HCT116 (cell line): Measurements from ENCODE around the gene AUTS2. TPM values are rescaled to one million over a fixed set of nuclear protein-coding genes. Genes with fewer than 3 reads are reported as not detected.

Experiments
- ATAC-seq: fragments of 200-7000 bp; cut with Tn5 transposase; 2 replicates; pipeline ENCODE4 v1.9.1; 2020; ENCODE audit warnings: mild to moderate bottlenecking, moderate library complexity
- BruUV-seq: library from RNA; stranded (reverse); fragments of 400-500 nt; replicated peaks from 2 replicates; lab custom pipeline; 2021; lab: Mats Ljungman, UMichigan
- CTCF ChIA-PET: fragments of 300-600 bp; sonication (Branson Sonifier 250); formaldehyde crosslinking; loops from one replicate; lab custom pipeline; 2021; ENCODE audit warnings: antibody characterized with exemption; lab: Charles Lee
- POLR2A ChIA-PET: fragments of 300-600, 350-600 bp; sonication (Branson Sonifier 250); formaldehyde crosslinking; loops from one replicate; lab custom pipeline; 2021; ENCODE audit warnings: antibody characterized with exemption; lab: Charles Lee
- RAD21 ChIA-PET, 2 experiments: fragments of 300-600 bp; sonication (Branson Sonifier 250); formaldehyde crosslinking; loops; one replicate each; lab custom pipeline; 2023; ENCODE audit warnings: low total read pairs in 2 of 2; ENCODE audit not compliant: uncharacterized antibody in 2 of 2, unreplicated experiment in 2 of 2, low non-redundant PET in 1 of 2; lab: Charles Lee
- DNase-seq: peaks from one replicate; pipeline ENCODE4 v3.0.0-alpha.2; 2010; ENCODE audit warnings: low read depth, low spot score
- H2AFZ ChIP-seq: fragments of 200-600 bp; shearing (Covaris generic), sonication (generic); 2 replicates; pipeline ENCODE4 v1.6.1; 2017; ENCODE audit warnings: low read depth, mixed run types, mixed read lengths, antibody characterized with exemption, low read length; ENCODE audit not compliant: poor library complexity, severe bottlenecking
- H3K27ac ChIP-seq: 2 replicates; pipeline ENCODE4 v1.5.1; 2012; ENCODE audit warnings: low read depth, low read length
- H3K27me3 ChIP-seq: fragments of 200-600 bp; sonication (generic); 2 replicates; pipeline ENCODE4 v1.6.1; 2016; ENCODE audit warnings: mixed run types, low read length, mixed read lengths; ENCODE audit not compliant: insufficient read depth
- H3K36me3 ChIP-seq, 2 experiments: fragments of 200-500 bp in 1 of 2; fragments of 200-600 bp in 1 of 2; sonication (Bioruptor generic) in 1 of 2; sonication (generic) in 1 of 2; 2 replicates each; pipeline versions ENCODE4 v1.5.1 to v1.6.1; 2014 to 2016; ENCODE audit warnings: low read length in 2 of 2, inconsistent platforms in 1 of 2, mixed read lengths in 1 of 2, mixed run types in 1 of 2; ENCODE audit not compliant: insufficient read depth in 2 of 2, control insufficient read depth in 1 of 2
- H3K4me1 ChIP-seq, 2 experiments: fragments of 200-600 bp in 1 of 2; sonication (generic) in 1 of 2; 2 replicates each; pipeline versions ENCODE4 v1.5.1 to v1.6.1; 2012 to 2017; ENCODE audit warnings: low read length in 2 of 2, inconsistent platforms in 1 of 2, mild to moderate bottlenecking in 1 of 2, mixed read lengths in 1 of 2, mixed run types in 1 of 2, moderate library complexity in 1 of 2; ENCODE audit not compliant: insufficient read depth in 2 of 2, control insufficient read depth in 1 of 2
- H3K4me2 ChIP-seq: fragments of 200-600 bp; sonication (generic); 2 replicates; pipeline ENCODE4 v1.6.1; 2017; ENCODE audit warnings: mixed run types, low read length, mixed read lengths
- H3K4me3 ChIP-seq, 2 experiments: fragments of 200-600 bp in 1 of 2; sonication (generic) in 1 of 2; replicated peaks in 1 of 2; 2 replicates each; pipeline ENCODE4 v1.5.1; 2011 to 2016; ENCODE audit warnings: low read length in 2 of 2, control low read depth in 1 of 2, low read depth in 1 of 2, mild to moderate bottlenecking in 1 of 2, mixed read lengths in 1 of 2, mixed run types in 1 of 2
- H3K79me2 ChIP-seq: fragments of 200-600 bp; sonication (generic); 2 replicates; pipeline ENCODE4 v1.6.1; 2017; ENCODE audit warnings: mild to moderate bottlenecking, mixed run types, low read length, moderate library complexity, mixed read lengths; ENCODE audit not compliant: insufficient read depth
- H3K9ac ChIP-seq: fragments of 200-600 bp; sonication (generic); 2 replicates; pipeline ENCODE4 v1.6.1; 2016; ENCODE audit warnings: low read length, mixed read lengths
- H3K9me2 ChIP-seq: fragments of 200-600 bp; sonication (generic), shearing (Covaris generic); 2 replicates; pipeline ENCODE4 v1.6.1; 2017; ENCODE audit warnings: mixed run types, mild to moderate bottlenecking, moderate library complexity; ENCODE audit not compliant: insufficient read depth
- H3K9me3 ChIP-seq, 2 experiments: fragments of 200-500 bp in 1 of 2; fragments of 200-600 bp in 1 of 2; sonication (Bioruptor generic) in 1 of 2; sonication (generic) in 1 of 2; 2 replicates each; pipeline ENCODE4 v1.6.1; 2014 to 2017; ENCODE audit warnings: low read length in 2 of 2, mixed read lengths in 2 of 2, inconsistent platforms in 1 of 2, low read depth in 1 of 2, mild to moderate bottlenecking in 1 of 2, mixed run types in 1 of 2, moderate library complexity in 1 of 2; ENCODE audit not compliant: control insufficient read depth in 1 of 2, insufficient read depth in 1 of 2
- H4K20me1 ChIP-seq: fragments of 200-600 bp; sonication (generic), shearing (Covaris generic); 2 replicates; pipeline ENCODE4 v1.6.1; 2017; ENCODE audit warnings: mixed run types, mild to moderate bottlenecking, moderate library complexity; ENCODE audit not compliant: insufficient read depth
- CBX3 ChIP-seq: IDR thresholded peaks from 2 replicates; pipeline ENCODE4 v1.6.1; 2012; ENCODE audit warnings: low read depth
- CTCF ChIP-seq, 3 experiments: fragments of 200-600 bp in 1 of 3; sonication (generic) in 1 of 3; IDR thresholded peaks in 2 of 3; conservative IDR thresholded peaks in 1 of 3; 2 replicates each; pipeline ENCODE4 v1.5.1; 2012 to 2017; ENCODE audit warnings: low read depth in 2 of 3, low read length in 2 of 3, antibody characterized with exemption in 1 of 3, borderline replicate concordance in 1 of 3, control low read depth in 1 of 3, mild to moderate bottlenecking in 1 of 3, mixed read lengths in 1 of 3, mixed run types in 1 of 3, moderate library complexity in 1 of 3; ENCODE audit not compliant: insufficient read depth in 1 of 3
- ELF1 ChIP-seq: IDR thresholded peaks from 2 replicates; pipeline ENCODE4 v1.6.1; 2012; ENCODE audit warnings: low read depth, borderline replicate concordance
- EZH2 ChIP-seq: fragments of 200-600 bp; sonication (generic); IDR thresholded peaks from 2 replicates; pipeline ENCODE4 v1.6.1; 2017; ENCODE audit warnings: antibody characterized with exemption, mixed run types
- EZH2phosphoT487 ChIP-seq: fragments of 200-600 bp; IDR thresholded peaks from 2 replicates; pipeline ENCODE4 v1.6.1; 2018; ENCODE audit warnings: antibody characterized with exemption, borderline replicate concordance
- SIN3A ChIP-seq: IDR thresholded peaks from 2 replicates; pipeline ENCODE4 v1.6.1; 2012; ENCODE audit warnings: low read depth
- SRF ChIP-seq: IDR thresholded peaks from 2 replicates; pipeline ENCODE4 v1.6.1; 2012; ENCODE audit warnings: low read depth
- ZNF274 ChIP-seq: fragments of 200-500 bp; sonication (Bioruptor generic); IDR thresholded peaks from 2 replicates; pipeline ENCODE4 v1.6.1; 2014; ENCODE audit warnings: mild to moderate bottlenecking, low read depth, low read length, inconsistent platforms
- intact Hi-C: fragments of 100-400 bp; cut with micrococcal nuclease; formaldehyde crosslinking; loops from 2 replicates; pipeline ENCODE4 v1.10.0; 2022
- total RNA-seq: library from RNA; stranded (reverse); gene quantifications from one replicate; pipeline ENCODE4 v1.2.1, GENCODE V29; 2021; ENCODE audit not compliant: unreplicated experiment

The AUTS2 gene
- total RNA-seq, 1 experiment from 2014 or later: 0.93 TPM

DNA sequence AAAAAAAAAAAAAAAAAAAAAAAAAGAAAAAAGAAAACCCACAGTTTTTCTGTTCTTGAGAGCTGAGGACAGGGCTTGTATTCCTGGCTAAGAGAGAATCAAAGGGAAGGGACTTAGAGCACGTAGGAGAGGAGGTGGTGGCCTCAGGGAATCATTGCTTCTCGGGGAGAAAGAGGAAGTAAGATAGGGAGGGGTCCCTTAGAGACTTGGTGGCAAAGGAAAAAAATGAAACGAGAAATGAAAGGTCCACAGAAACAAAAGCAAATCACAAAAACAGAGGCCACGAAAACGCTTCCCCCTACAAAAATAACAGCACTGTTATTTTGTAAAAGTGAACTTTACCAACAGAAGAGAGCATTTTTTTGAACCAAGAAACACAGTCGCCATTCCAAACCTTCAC lies 1210.6 kb downstream of the AUTS2 start:
- intact Hi-C loops: no loop called here
- Histone ChIP-seq H3K9me3 (peaks cover 0 to 4% of the 10 kb centered on the region in 2 experiments; a peak in 2 of 4 replicates), H3K9ac (no peak overlapping the region), H2AFZ (no peak overlapping the region), H3K4me3 (no peak overlapping the region), H3K4me2 (no peak overlapping the region), H3K27ac (no peak overlapping the region), H3K27me3 (no peaks in the 10 kb centered on the region), H3K9me2 (no peaks in the 10 kb centered on the region), H4K20me1 (no peaks in the 10 kb centered on the region), H3K4me1 (no peaks in the 10 kb centered on the region), H3K79me2 (no peaks in the 10 kb centered on the region), H3K36me3 (no peaks in the 10 kb centered on the region)
- ChIA-PET POLR2A (no interaction called here), RAD21 (no interaction called here), CTCF (no interaction called here)
- ATAC-seq (no peak), DNase-seq (no peak)
- no peak for TF ChIP-seq EZH2
- no TSS peak for BruUV-seq

GRCh38 chr7:70810558-70811139 lies 1212.4 kb downstream of the AUTS2 start:
- ATAC-seq: no peak
- Histone ChIP-seq H3K4me2 (no peak overlapping the region), H3K9me3 (peaks cover 0 to 4% of the 10 kb centered on the region in 2 experiments; a peak in 2 of 4 replicates), H3K9me2 (no peaks in the 10 kb centered on the region), H3K27me3 (no peaks in the 10 kb centered on the region), H3K4me1 (no peaks in the 10 kb centered on the region), H2AFZ (no peak overlapping the region), H3K36me3 (no peaks in the 10 kb centered on the region), H3K79me2 (no peaks in the 10 kb centered on the region), H3K4me3 (no peak overlapping the region), H4K20me1 (no peaks in the 10 kb centered on the region), H3K9ac (no peak overlapping the region), H3K27ac (no peak overlapping the region)
- ChIA-PET RAD21 (no interaction called here), CTCF (no interaction called here), POLR2A (no interaction called here)
- BruUV-seq: no TSS peak
- TF ChIP-seq EZH2phosphoT487 (no peak), CTCF (IDR thresholded peaks at IDR 0.05 in 2 of 3, conservative IDR thresholded peaks at IDR 0.05 in 1 of 3; ENCODE audit: borderline replicate concordance in 1 of 3, insufficient read depth in 1 of 3, low read depth in 2 of 3, low read length in 2 of 3) (no peak), SRF (no peak), SIN3A (no peak), ZNF274 (no peak), ELF1 (no peak), CBX3 (no peak)
- intact Hi-C loops: no loop called here
- DNase-seq: no peak
